ENCODE results near the gene RASSF5.
"Not testable (repeated sequence)": the region's sequence is repeated elsewhere in the genome, so short reads cannot be mapped to it uniquely, and the experiment has no call there.

The RASSF5 gene

GRCh38 chr1:206584683-206585082, 77.4 kb downstream of the RASSF5 start:
- no peak for DNase-seq (ENCODE audit: low read depth, low spot score)

- no peak for DNase-seq (ENCODE audit: low read depth, low spot score)
These were observed 79.4 kb downstream of the RASSF5 start for GRCh38 chr1:206586501-206587445.

- no peak for DNase-seq (ENCODE audit: low read depth, low spot score)
These were observed 80.6 kb downstream of the RASSF5 start for GRCh38 chr1:206587904-206588303.

- no peak for DNase-seq (ENCODE audit: low read depth, low spot score)
These were observed 81.2 kb downstream of the RASSF5 start for GRCh38 chr1:206588492-206588891.

- DNase-seq (ENCODE audit: low read depth, low spot score) = peak; percentile 81
These were observed 81.9 kb downstream of the RASSF5 start for GRCh38 chr1:206589206-206589605.

GRCh38 chr1:206590025-206590758, 82.9 kb downstream of the RASSF5 start:
- peak; percentile 35 for DNase-seq (ENCODE audit: low read depth, low spot score)

GRCh38 chr1:206591226-206591625, 83.9 kb downstream of the RASSF5 start:
- DNase-seq (ENCODE audit: low read depth, low spot score) = no peak

- no peak for DNase-seq (ENCODE audit: low read depth, low spot score)
These were observed 84.4 kb downstream of the RASSF5 start for GRCh38 chr1:206591696-206592095.

- no peak for DNase-seq (ENCODE audit: low read depth, low spot score)
These were observed 86.1 kb downstream of the RASSF5 start for GRCh38 chr1:206593351-206593925.

GRCh38 chr1:206595581-206596318, 88.4 kb downstream of the RASSF5 start:
- no peak for DNase-seq (ENCODE audit: low read depth, low spot score)

- DNase-seq (ENCODE audit: low read depth, low spot score) = no peak
These were observed 89.0 kb downstream of the RASSF5 start for GRCh38 chr1:206596319-206596666.

GRCh38 chr1:206600527-206600926, 93.2 kb downstream of the RASSF5 start:
- peak; percentile 64 for DNase-seq (ENCODE audit: low read depth, low spot score)

GRCh38 chr1:206604861-206605260, 97.5 kb downstream of the RASSF5 start:
- DNase-seq (ENCODE audit: low read depth, low spot score) = no peak

- peak; percentile 40 for DNase-seq (ENCODE audit: low read depth, low spot score)
These were observed 99.5 kb downstream of the RASSF5 start for GRCh38 chr1:206606867-206607266.

- peak; percentile 62 for DNase-seq (ENCODE audit: low read depth, low spot score)
These were observed 100.9 kb downstream of the RASSF5 start for GRCh38 chr1:206608108-206608698.

GRCh38 chr1:206609229-206609991, 102.1 kb downstream of the RASSF5 start:
- DNase-seq (ENCODE audit: low read depth, low spot score) = no peak

- peak; percentile 99 for DNase-seq (ENCODE audit: low read depth, low spot score)
These were observed 105.0 kb downstream of the RASSF5 start, which contains the start of gene EIF2D for GRCh38 chr1:206612129-206612876. Gene EIF2D (minus strand): TSS chr1:206612465. CDS start chr1:206612342, 123 bp downstream.

- DNase-seq (ENCODE audit: low read depth, low spot score) = not testable (repeated sequence)
These were observed 119.1 kb downstream of the RASSF5 start for GRCh38 chr1:206626396-206626795.

GRCh38 chr1:206628916-206629315, 121.6 kb downstream of the RASSF5 start:
- DNase-seq (ENCODE audit: low read depth, low spot score) = no peak

- DNase-seq (ENCODE audit: low read depth, low spot score) = peak; percentile 77
These were observed 123.8 kb downstream of the RASSF5 start for GRCh38 chr1:206631085-206631509.

All from astrocyte of the hippocampus (primary cell).